ENCODE results near the gene DGCR6L.

GRCh38 chr22:20290578-20291248 is 29.1 kb downstream of the DGCR6L start:
- TF ChIP-seq ISL1 (CRISPR knock-in tag; IDR thresholded peaks at IDR 0.05) = no peak
- TF ChIP-seq PATZ1 (CRISPR knock-in tag; IDR thresholded peaks at IDR 0.05; ENCODE audit: borderline replicate concordance) = no peak
- TF ChIP-seq TSHZ2 (CRISPR knock-in tag; IDR thresholded peaks at IDR 0.05) = no peak

Measured in SK-N-SH treated with all-trans-retinoic acid at 6 μM for 48 hours (cell line).